Fibroblast of skin of abdomen (primary cell): Measurements from ENCODE around the gene AP3S1.
A peak's percentile ranks its signal among the peaks of the same experiment; 100 is the strongest.
"Not testable (repeated sequence)": the region's sequence is repeated elsewhere in the genome, so short reads cannot be mapped to it uniquely, and the experiment has no call there.

Source experiments
- DNase-seq: peaks from one replicate; pipeline ENCODE4 v3.0.0-alpha.2; 2013

AP3S1 gene

GRCh38 chr5:115873392-115873791 lies 31.7 kb downstream of the AP3S1 start:
- peak; percentile 42 for DNase-seq

- DNase-seq, result no peak
Observed at GRCh38 chr5:115875447-115875846, 33.7 kb downstream of the AP3S1 start.

GRCh38 chr5:115877342-115877741 lies 35.6 kb downstream of the AP3S1 start:
- DNase-seq, result not testable (repeated sequence)

GRCh38 chr5:115882434-115882833 lies 40.7 kb downstream of the AP3S1 start:
- DNase-seq, result not testable (repeated sequence)

- DNase-seq, result no peak
Observed at GRCh38 chr5:115884704-115885103, 43.0 kb downstream of the AP3S1 start.

- DNase-seq, result not testable (repeated sequence)
Observed at GRCh38 chr5:115885208-115885607, 43.5 kb downstream of the AP3S1 start.

- DNase-seq, result peak; percentile 16
Observed at GRCh38 chr5:115888027-115888426, 46.3 kb downstream of the AP3S1 start.

GRCh38 chr5:115892021-115892420 lies 50.3 kb downstream of the AP3S1 start:
- DNase-seq, result no peak

- DNase-seq, result no peak
Observed at GRCh38 chr5:115894342-115894741, 52.6 kb downstream of the AP3S1 start.

- DNase-seq, result peak; percentile 16
Observed at GRCh38 chr5:115895821-115896220, 54.1 kb downstream of the AP3S1 start.

- peak; percentile 40 for DNase-seq
Observed at GRCh38 chr5:115898656-115899055, 56.9 kb downstream of the AP3S1 start.

- DNase-seq, result no peak
Observed at GRCh38 chr5:115907177-115907576, 65.4 kb downstream of the AP3S1 start.

GRCh38 chr5:115913623-115914400 lies 72.1 kb downstream of the AP3S1 start:
- not testable (repeated sequence) for DNase-seq

- DNase-seq, result no peak
Observed at GRCh38 chr5:115920171-115920725, 78.5 kb downstream of the AP3S1 start.

GRCh38 chr5:115928578-115929407 lies 87.1 kb downstream of the AP3S1 start:
- not testable (repeated sequence) for DNase-seq

GRCh38 chr5:115930171-115930570 lies 88.4 kb downstream of the AP3S1 start:
- DNase-seq, result not testable (repeated sequence)

- no peak for DNase-seq
Observed at GRCh38 chr5:115930630-115931337, 89.0 kb downstream of the AP3S1 start.

GRCh38 chr5:115932991-115933390 lies 91.3 kb downstream of the AP3S1 start:
- no peak for DNase-seq

- DNase-seq, result no peak
Observed at GRCh38 chr5:115934388-115934974, 92.7 kb downstream of the AP3S1 start.

GRCh38 chr5:115936031-115936430 lies 94.3 kb downstream of the AP3S1 start:
- DNase-seq, result no peak

- no peak for DNase-seq
Observed at GRCh38 chr5:115939059-115939458, 97.3 kb downstream of the AP3S1 start.

GRCh38 chr5:115940080-115940810 lies 98.5 kb downstream of the AP3S1 start:
- no peak for DNase-seq
